K562 (cell line): ENCODE measurements around the gene CERCAM.

Experiments
- CREB1 ChIP-seq, 2 experiments: sonication (generic) in 1 of 2; formaldehyde crosslinking in 1 of 2; IDR thresholded peaks; 2 replicates each; pipeline versions ENCODE4 v1.6.1 to v1.8.0; 2012 to 2022; ENCODE audit warnings: inconsistent platforms in 1 of 2, mild to moderate bottlenecking in 1 of 2, missing genetic modification reagents in 1 of 2, moderate library complexity in 1 of 2
- CXXC5 ChIP-seq: fragments of 250-450 bp; sonication (Bioruptor Pico); IDR thresholded peaks from 2 replicates; pipeline ENCODE4 v1.8.0; 2022; ENCODE audit warnings: inconsistent platforms, mild to moderate bottlenecking, moderate library complexity
- NKRF ChIP-seq: fragments of 450-650 bp; IDR thresholded peaks from 2 replicates; pipeline ENCODE4 v1.6.1; 2016; ENCODE audit warnings: borderline replicate concordance
- POLR2AphosphoS5 ChIP-seq: IDR thresholded peaks from 2 replicates; pipeline ENCODE4 v1.6.1; 2011; ENCODE audit warnings: mild to moderate bottlenecking, low read depth, low read length, moderate library complexity; ENCODE audit not compliant: control insufficient read depth, insufficient read depth
- POLR2G ChIP-seq: fragments of 200-400 bp; formaldehyde crosslinking; IDR thresholded peaks from 2 replicates; pipeline ENCODE4 v1.6.1; 2017; ENCODE audit warnings: low read depth, mild to moderate bottlenecking, antibody characterized with exemption, low read length, moderate library complexity
- ZNF121 ChIP-seq: sonication (generic); formaldehyde crosslinking; conservative IDR thresholded peaks from 2 replicates; pipeline ENCODE4 v1.8.0; 2022; ENCODE audit warnings: missing genetic modification reagents

GRCh38 chr9:128397831-128398230 is 22.8 kb upstream of the CERCAM start:
- TF ChIP-seq CREB1 (IDR thresholded peaks at IDR 0.05): no peak
- TF ChIP-seq CREB1 (CRISPR knock-in tag; IDR thresholded peaks at IDR 0.05): no peak
- TF ChIP-seq NKRF: no peak
- TF ChIP-seq CXXC5 (CRISPR knock-in tag): no peak
- no peak for TF ChIP-seq POLR2AphosphoS5
- no peak for TF ChIP-seq POLR2G
- no peak for TF ChIP-seq ZNF121 (CRISPR knock-in tag)
